Measurements from ENCODE around the gene MBD2. TPM values are rescaled to one million over a fixed set of nuclear protein-coding genes. Genes with fewer than 3 reads are reported as not detected.

Gene MBD2
- total RNA-seq, 6 experiments from 2014 or later = 84.8 to 104 (median 88.9) TPM

DNA sequence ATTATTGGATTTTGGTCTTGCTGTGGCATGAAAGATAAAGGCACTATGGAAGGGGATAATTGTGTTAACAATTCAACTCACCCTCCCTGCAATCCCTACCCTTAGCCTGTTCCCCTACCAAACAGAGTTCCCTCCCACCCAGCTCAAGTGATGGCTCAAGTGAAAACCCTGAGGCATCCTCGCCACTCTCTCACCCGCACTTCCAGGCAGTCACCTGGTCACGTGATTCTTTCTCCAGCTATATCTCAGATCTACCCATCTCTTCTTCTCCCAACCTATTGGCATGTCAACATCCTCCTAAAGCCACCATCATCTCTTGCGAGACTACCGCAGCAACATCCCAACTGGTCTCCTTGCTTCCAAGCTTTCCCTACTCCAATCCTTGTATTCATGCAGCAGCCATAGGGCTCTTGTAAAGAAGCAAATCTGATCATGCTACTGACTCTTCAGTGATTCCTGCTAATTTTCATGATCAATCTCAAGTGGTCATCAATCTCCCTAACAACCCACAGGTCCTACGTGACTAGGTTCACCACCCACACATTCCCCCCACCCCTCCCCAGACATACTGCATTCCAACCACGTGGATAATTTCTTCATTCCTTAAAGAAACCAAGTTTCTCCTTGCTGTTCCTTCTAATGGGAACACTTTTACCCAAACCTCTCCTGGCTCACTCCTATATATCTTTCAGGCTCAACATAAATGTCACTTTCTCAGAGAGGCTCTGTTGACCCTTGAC lies 66.7 kb downstream of the MBD2 start:
- TF ChIP-seq, protein P1, sequence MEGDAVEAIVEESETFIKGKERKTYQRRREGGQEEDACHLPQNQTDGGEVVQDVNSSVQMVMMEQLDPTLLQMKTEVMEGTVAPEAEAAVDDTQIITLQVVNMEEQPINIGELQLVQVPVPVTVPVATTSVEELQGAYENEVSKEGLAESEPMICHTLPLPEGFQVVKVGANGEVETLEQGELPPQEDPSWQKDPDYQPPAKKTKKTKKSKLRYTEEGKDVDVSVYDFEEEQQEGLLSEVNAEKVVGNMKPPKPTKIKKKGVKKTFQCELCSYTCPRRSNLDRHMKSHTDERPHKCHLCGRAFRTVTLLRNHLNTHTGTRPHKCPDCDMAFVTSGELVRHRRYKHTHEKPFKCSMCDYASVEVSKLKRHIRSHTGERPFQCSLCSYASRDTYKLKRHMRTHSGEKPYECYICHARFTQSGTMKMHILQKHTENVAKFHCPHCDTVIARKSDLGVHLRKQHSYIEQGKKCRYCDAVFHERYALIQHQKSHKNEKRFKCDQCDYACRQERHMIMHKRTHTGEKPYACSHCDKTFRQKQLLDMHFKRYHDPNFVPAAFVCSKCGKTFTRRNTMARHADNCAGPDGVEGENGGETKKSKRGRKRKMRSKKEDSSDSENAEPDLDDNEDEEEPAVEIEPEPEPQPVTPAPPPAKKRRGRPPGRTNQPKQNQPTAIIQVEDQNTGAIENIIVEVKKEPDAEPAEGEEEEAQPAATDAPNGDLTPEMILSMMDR (IDR thresholded peaks at IDR 0.05) = no peak
- H3K36me3 Mint-ChIP-seq (ENCODE audit: low read depth) = peaks cover 76% of the 10 kb centered on the region
- H3K27me3 Mint-ChIP-seq (ENCODE audit: insufficient read depth) = peaks cover 3% of the 10 kb centered on the region; the same call in 1 of the 2 replicates
- peaks cover 4% of the 10 kb centered on the region; the same call in 1 of the 2 replicates for H3K9me3 Mint-ChIP-seq
- H3K4me1 Mint-ChIP-seq (ENCODE audit: low read depth) = peaks cover 53% of the 10 kb centered on the region
- 0 out of 2 replicates have a peak overlapping the region, but pooled peaks have one; percentile 63 for H3K4me3 Mint-ChIP-seq
- H3K27ac Mint-ChIP-seq = peak overlapping the region; percentile 79
- DNase-seq = no peak

DNA sequence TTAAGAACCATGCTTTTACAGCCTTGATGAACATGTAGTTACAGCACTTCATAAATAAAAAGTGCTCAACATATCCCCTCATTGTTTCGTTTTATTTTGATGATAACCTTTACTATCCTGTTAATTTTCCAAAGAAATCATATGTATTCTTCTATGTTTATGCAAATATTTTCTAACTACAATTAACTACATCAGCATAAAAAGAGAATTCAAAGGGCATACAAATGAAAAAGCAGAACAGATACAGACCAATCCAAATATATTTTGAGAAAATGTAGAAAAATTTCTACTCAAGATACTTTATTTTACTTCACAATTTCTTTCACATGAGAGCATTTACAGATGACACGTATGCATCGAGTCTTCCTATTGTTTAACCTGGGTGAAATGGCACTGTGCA lies 69.1 kb downstream of the MBD2 start:
- H3K9me3 Mint-ChIP-seq = peaks cover 4% of the 10 kb centered on the region; the same call in 1 of the 2 replicates
- peaks cover 48% of the 10 kb centered on the region for H3K4me1 Mint-ChIP-seq (ENCODE audit: low read depth)
- H3K27me3 Mint-ChIP-seq (ENCODE audit: insufficient read depth) = peaks cover 3% of the 10 kb centered on the region; the same call in 1 of the 2 replicates
- no peak for DNase-seq
- TF ChIP-seq, protein P1 (IDR thresholded peaks at IDR 0.05) = no peak
- no peak overlapping the region for H3K4me3 Mint-ChIP-seq
- no peak overlapping the region for H3K27ac Mint-ChIP-seq
- peaks cover 70% of the 10 kb centered on the region for H3K36me3 Mint-ChIP-seq (ENCODE audit: low read depth)

DNA sequence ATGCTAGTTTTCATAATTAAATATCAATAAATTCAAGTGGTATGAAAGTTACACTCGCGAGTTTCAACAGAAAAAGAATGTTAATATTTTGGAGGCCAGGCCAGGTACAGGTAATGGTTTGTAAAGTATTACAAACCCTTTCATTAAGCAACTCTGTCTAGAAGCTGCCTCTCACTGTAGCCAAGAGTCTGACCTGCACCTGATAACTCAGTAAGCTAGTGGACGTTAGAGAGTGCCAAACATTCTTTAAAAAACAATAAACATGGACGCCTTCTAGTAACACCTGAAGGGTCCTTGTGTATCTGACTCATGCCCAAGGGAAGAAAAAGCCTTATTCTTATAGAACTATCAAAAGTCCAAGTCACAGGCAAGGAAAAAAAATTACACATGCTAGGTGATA lies 70.2 kb downstream of the MBD2 start:
- Mint-ChIP-seq H3K9me3 (peaks cover 4% of the 10 kb centered on the region; the same call in 1 of the 2 replicates), H3K4me1 (ENCODE audit: low read depth) (peaks cover 47% of the 10 kb centered on the region), H3K27ac (no peak overlapping the region), H3K4me3 (no peak overlapping the region), H3K36me3 (ENCODE audit: low read depth) (peaks cover 60% of the 10 kb centered on the region), H3K27me3 (ENCODE audit: insufficient read depth) (peaks cover 3% of the 10 kb centered on the region; the same call in 1 of the 2 replicates)
- no peak for DNase-seq
- TF ChIP-seq, protein P1 (IDR thresholded peaks at IDR 0.05) = no peak

DNA sequence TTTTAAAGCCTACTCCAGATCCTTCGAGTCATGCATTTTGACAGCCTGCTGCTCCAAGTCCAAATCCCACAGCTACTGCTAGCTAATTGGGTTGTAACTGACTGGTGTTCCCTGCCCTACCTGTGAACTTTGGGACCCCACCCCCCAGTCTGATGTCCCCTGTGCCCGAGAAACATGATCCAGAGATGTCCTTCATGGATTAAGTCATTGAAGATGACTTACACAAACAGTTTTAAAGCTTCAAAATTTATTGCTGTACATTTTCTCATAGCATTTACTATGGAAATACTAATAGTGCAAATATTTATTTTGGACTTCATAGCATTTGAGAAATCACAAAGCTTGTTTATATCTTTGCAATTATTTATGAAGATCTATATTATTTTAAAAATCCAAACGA lies 73.1 kb downstream of the MBD2 start:
- H3K27me3 Mint-ChIP-seq (ENCODE audit: insufficient read depth) = peaks cover 1% of the 10 kb centered on the region; the same call in 1 of the 2 replicates
- H3K4me1 Mint-ChIP-seq (ENCODE audit: low read depth) = peaks cover 51% of the 10 kb centered on the region
- H3K36me3 Mint-ChIP-seq (ENCODE audit: low read depth) = peaks cover 49% of the 10 kb centered on the region
- no peaks in the 10 kb centered on the region for H3K9me3 Mint-ChIP-seq
- H3K27ac Mint-ChIP-seq = no peak overlapping the region
- H3K4me3 Mint-ChIP-seq = no peak overlapping the region
- TF ChIP-seq, protein P1 (IDR thresholded peaks at IDR 0.05) = no peak
- no peak for DNase-seq

DNA sequence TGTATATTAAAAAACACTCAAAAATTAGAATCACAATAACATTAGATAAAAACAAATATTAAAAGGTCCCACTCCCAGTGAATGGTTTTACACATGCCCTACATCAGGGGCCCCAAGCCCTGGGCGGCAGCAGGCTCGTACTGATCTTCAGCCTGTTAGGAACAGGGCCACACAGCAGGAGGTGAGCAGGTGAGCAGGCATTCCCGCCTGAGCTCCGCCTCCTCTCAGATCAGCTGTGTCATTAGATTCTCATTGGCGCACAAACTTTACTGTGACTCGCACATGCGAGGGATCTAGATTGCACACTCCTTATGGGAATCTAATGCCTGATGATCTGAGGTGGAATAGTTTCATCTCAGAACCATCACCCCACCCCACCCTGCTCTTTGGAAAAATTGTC lies 74.2 kb downstream of the MBD2 start:
- H3K27me3 Mint-ChIP-seq (ENCODE audit: insufficient read depth) = peaks cover 1% of the 10 kb centered on the region; the same call in 1 of the 2 replicates
- H3K27ac Mint-ChIP-seq = peak overlapping the region; percentile 68
- DNase-seq = no peak
- TF ChIP-seq, protein P1 (IDR thresholded peaks at IDR 0.05) = no peak
- peaks cover 47% of the 10 kb centered on the region for H3K36me3 Mint-ChIP-seq (ENCODE audit: low read depth)
- no peaks in the 10 kb centered on the region for H3K9me3 Mint-ChIP-seq
- H3K4me1 Mint-ChIP-seq (ENCODE audit: low read depth) = peaks cover 51% of the 10 kb centered on the region
- H3K4me3 Mint-ChIP-seq = no peak overlapping the region

Measured in HFFc6 (cell line).